ENCODE data around the gene RET. TPM values are rescaled to one million over a fixed set of nuclear protein-coding genes. Genes with fewer than 3 reads are reported as not detected.

RET gene
- total RNA-seq, 1 experiment from 2014 or later, result not detected

DNA sequence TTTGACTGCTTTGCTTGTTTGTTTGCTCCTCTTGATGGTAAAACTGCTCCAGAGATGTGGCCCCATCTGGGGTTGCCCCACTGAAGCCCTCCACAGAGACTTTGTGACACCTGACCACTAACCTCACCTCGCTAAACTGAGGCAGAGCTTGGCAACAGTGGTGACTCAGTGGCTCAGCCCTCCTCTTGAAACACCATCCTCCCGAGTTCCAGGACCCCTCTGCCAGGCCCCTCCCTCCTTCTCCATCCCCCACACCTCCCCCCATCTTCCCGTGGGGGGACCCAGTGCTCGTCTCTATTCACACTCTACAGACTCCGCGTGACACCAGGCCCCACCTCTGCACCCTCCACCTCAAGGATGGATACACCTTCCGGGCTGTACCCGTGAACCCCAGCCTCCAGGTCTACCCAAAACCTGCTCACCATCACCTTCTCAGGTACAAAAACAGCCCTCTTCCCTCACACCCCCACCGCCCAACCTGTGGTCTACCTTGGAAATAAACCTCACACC is 19.0 kb upstream of the RET start:
- intact Hi-C loops (cut with micrococcal nuclease), result no loop called here
- no peak for DNase-seq (ENCODE audit: unreplicated experiment)
- no peaks in the 10 kb centered on the region for H3K4me1 Mint-ChIP-seq (ENCODE audit: insufficient read depth, unreplicated experiment)
- POLR2A ChIA-PET, result interaction anchor here (0.6 kb wide), 1 partner anchor 89 kb away, joined by 3 read pairs; no protein-coding TSS in a partner anchor
- H3K27ac Mint-ChIP-seq (ENCODE audit: low read depth, unreplicated experiment), result no peak overlapping the region
- H3K9me3 Mint-ChIP-seq (ENCODE audit: unreplicated experiment), result no peaks in the 10 kb centered on the region
- peaks cover 13% of the 10 kb centered on the region for H3K27me3 Mint-ChIP-seq (ENCODE audit: insufficient read depth, unreplicated experiment)
- BruUV-seq (replicated peaks), result no TSS peak
- no peak overlapping the region for H3K4me3 Mint-ChIP-seq (ENCODE audit: unreplicated experiment)
- CTCF ChIA-PET, result no interaction called here
- TF ChIP-seq, protein P1, sequence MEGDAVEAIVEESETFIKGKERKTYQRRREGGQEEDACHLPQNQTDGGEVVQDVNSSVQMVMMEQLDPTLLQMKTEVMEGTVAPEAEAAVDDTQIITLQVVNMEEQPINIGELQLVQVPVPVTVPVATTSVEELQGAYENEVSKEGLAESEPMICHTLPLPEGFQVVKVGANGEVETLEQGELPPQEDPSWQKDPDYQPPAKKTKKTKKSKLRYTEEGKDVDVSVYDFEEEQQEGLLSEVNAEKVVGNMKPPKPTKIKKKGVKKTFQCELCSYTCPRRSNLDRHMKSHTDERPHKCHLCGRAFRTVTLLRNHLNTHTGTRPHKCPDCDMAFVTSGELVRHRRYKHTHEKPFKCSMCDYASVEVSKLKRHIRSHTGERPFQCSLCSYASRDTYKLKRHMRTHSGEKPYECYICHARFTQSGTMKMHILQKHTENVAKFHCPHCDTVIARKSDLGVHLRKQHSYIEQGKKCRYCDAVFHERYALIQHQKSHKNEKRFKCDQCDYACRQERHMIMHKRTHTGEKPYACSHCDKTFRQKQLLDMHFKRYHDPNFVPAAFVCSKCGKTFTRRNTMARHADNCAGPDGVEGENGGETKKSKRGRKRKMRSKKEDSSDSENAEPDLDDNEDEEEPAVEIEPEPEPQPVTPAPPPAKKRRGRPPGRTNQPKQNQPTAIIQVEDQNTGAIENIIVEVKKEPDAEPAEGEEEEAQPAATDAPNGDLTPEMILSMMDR (IDR thresholded peaks at IDR 0.05; ENCODE audit: unreplicated experiment), result no peak
- no peaks in the 10 kb centered on the region for H3K36me3 Mint-ChIP-seq (ENCODE audit: insufficient read depth, unreplicated experiment)

DNA sequence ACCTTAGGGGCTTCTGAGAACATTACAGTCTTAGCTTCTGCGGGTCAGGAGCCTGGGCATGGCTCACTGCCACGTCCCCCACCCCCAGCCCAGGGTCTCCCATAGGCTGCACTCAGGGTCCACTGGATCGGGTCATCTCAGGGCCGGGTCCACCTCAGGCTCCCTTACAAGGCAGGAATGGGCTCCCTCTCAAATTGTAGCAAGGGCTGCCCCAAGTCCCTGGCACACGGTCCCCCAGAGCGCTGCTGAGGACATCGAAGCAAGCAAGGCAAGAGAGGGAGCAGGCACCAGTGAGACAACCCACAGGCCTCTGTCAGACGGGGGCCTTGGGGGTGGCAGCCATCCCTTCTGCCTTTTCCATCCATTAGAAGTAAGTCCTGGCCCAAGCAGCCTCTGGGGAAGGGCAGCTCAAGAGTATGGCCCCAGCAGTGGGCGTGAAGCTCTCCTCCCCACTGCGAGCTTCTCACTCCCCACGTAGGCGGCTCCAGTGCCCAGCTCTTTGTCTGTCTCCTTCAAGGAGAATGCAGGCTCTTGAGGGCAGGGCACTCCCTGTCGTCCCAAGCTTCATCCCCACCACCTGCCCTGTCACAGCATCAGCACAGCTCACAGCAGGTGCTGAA is 18.0 kb upstream of the RET start:
- no TSS peak for BruUV-seq (replicated peaks)
- no peaks in the 10 kb centered on the region for H3K9me3 Mint-ChIP-seq (ENCODE audit: unreplicated experiment)
- H3K27me3 Mint-ChIP-seq (ENCODE audit: insufficient read depth, unreplicated experiment), result peaks cover 3% of the 10 kb centered on the region
- TF ChIP-seq, protein P1 (IDR thresholded peaks at IDR 0.05; ENCODE audit: unreplicated experiment), result no peak
- intact Hi-C loops (cut with micrococcal nuclease), result no loop called here
- no peaks in the 10 kb centered on the region for H3K4me1 Mint-ChIP-seq (ENCODE audit: insufficient read depth, unreplicated experiment)
- CTCF ChIA-PET, result interaction anchor here (1.2 kb wide), 1 partner anchor 10 kb away, joined by 3 read pairs; no protein-coding TSS in a partner anchor
- POLR2A ChIA-PET, result interaction anchor here (0.6 kb wide), 2 partner anchors 24 to 90 kb away, joined by 3 read pairs; no protein-coding TSS in a partner anchor
- DNase-seq (ENCODE audit: unreplicated experiment), result no peak
- H3K4me3 Mint-ChIP-seq (ENCODE audit: unreplicated experiment), result no peak overlapping the region
- H3K27ac Mint-ChIP-seq (ENCODE audit: low read depth, unreplicated experiment), result no peak overlapping the region
- H3K36me3 Mint-ChIP-seq (ENCODE audit: insufficient read depth, unreplicated experiment), result no peaks in the 10 kb centered on the region

DNA sequence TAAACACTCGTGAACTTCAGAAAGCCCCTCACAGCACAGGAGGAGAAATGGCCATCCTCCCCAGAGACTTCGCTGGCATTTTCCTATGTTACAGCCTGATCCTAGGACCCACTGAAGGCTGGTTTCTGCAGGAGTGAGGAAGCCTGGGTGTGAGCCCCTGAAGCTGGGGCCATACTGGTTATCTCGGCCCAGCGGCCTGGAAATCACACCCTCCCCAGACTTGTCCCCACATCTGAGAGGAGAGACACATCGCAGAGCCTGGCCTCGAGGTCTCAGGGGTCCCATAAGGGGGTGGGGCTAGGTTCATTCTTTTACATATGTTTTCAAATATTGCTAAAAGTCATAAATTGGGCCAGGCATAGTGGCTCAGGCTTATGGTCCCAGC is 17.5 kb upstream of the RET start:
- Mint-ChIP-seq H3K27me3 (ENCODE audit: insufficient read depth, unreplicated experiment) (no peaks in the 10 kb centered on the region), H3K9me3 (ENCODE audit: unreplicated experiment) (no peaks in the 10 kb centered on the region), H3K4me3 (ENCODE audit: unreplicated experiment) (no peak overlapping the region), H3K4me1 (ENCODE audit: insufficient read depth, unreplicated experiment) (no peaks in the 10 kb centered on the region), H3K36me3 (ENCODE audit: insufficient read depth, unreplicated experiment) (no peaks in the 10 kb centered on the region), H3K27ac (ENCODE audit: low read depth, unreplicated experiment) (no peak overlapping the region)
- intact Hi-C loops (cut with micrococcal nuclease), result no loop called here
- TF ChIP-seq, protein P1 (IDR thresholded peaks at IDR 0.05; ENCODE audit: unreplicated experiment), result no peak
- ChIA-PET POLR2A (no interaction called here), CTCF (interaction anchor here (0.6 to 1.2 kb wide), 2 partner anchors 11 to 417 kb away, joined by 3 to 4 read pairs; no protein-coding TSS in a partner anchor)
- BruUV-seq (replicated peaks), result no TSS peak
- DNase-seq (ENCODE audit: unreplicated experiment), result no peak

DNA sequence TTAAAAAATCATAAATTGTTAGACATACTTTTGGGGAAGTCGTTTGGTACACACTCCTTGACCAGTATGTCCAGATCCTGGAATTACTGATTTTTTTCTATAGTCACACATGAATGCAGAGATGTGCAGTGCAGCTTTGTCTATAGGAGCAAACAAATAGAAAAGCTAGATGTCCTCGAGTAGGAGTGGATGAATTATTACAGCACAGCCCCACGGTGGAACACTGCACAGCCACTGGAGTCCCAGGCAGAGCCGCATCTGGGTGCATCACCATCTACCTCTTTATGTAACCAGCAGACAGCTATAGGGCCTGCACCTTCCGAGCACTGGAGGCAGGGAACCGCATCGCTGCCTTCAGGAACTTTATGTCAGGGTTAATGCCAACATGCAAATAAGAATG is 17.0 kb upstream of the RET start:
- Mint-ChIP-seq H3K27me3 (ENCODE audit: insufficient read depth, unreplicated experiment) (no peaks in the 10 kb centered on the region), H3K36me3 (ENCODE audit: insufficient read depth, unreplicated experiment) (no peaks in the 10 kb centered on the region), H3K27ac (ENCODE audit: low read depth, unreplicated experiment) (no peak overlapping the region), H3K4me1 (ENCODE audit: insufficient read depth, unreplicated experiment) (no peaks in the 10 kb centered on the region), H3K4me3 (ENCODE audit: unreplicated experiment) (no peak overlapping the region), H3K9me3 (ENCODE audit: unreplicated experiment) (no peaks in the 10 kb centered on the region)
- ChIA-PET CTCF (interaction anchor here (0.6 to 1.2 kb wide), 2 partner anchors 11 to 418 kb away, joined by 3 to 4 read pairs; no protein-coding TSS in a partner anchor), POLR2A (interaction anchor here (0.7 kb wide), 1 partner anchor 39 kb away, joined by 3 read pairs; no protein-coding TSS in a partner anchor)
- intact Hi-C loops (cut with micrococcal nuclease), result no loop called here
- no TSS peak for BruUV-seq (replicated peaks)
- no peak for DNase-seq (ENCODE audit: unreplicated experiment)
- TF ChIP-seq, protein P1 (IDR thresholded peaks at IDR 0.05; ENCODE audit: unreplicated experiment), result no peak
